ENCODE data around the gene NFKBIL1. TPM values are rescaled to one million over a fixed set of nuclear protein-coding genes. Genes with fewer than 3 reads are reported as not detected.

Gene NFKBIL1
- polyA plus RNA-seq, 2 of the 4 experiments (the other 2 are of a cell fraction): 5.2 to 9.0 TPM

DNA sequence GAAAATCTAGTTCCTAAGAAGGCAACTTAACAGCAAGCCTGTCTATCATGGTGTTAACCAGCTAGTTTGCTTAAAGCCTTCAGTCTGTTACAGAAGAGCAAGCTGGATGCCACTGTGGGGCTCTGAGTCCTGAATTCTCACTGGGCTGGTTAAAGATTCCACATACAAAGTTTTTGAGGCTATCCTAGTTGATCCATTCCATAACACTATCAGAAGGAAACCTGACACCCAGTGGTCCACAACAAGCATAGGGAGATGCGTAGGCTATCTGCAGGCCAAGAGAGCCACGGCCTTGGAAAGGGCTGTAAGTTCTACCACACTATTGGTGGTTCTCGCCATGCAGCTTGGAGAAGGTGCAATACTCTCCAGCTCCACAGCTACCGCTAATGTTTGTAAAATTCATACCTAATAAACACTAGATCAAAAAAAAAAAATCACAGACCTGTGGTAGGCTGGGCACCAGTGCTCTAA, 19.1 kb upstream of the NFKBIL1 start:
- ChIA-PET CTCF (interaction anchor here (0.6 to 1.7 kb wide), 4 partner anchors 11 to 35 kb away, joined by 3 to 7 read pairs (median 4); no protein-coding TSS in a partner anchor), POLR2A (interaction anchor here (0.7 kb wide), 1 partner anchor 1730 kb away, joined by 13 read pairs; no protein-coding TSS in a partner anchor)
- TF ChIP-seq FOSB (CRISPR knock-in tag; IDR thresholded peaks at IDR 0.05): no peak
- TF ChIP-seq, protein P1, sequence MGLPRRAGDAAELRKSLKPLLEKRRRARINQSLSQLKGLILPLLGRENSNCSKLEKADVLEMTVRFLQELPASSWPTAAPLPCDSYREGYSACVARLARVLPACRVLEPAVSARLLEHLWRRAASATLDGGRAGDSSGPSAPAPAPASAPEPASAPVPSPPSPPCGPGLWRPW (IDR thresholded peaks at IDR 0.05): no peak
- no peak for TF ChIP-seq TFCP2L1 (CRISPR knock-in tag; IDR thresholded peaks at IDR 0.05)
- TF ChIP-seq, protein P2, sequence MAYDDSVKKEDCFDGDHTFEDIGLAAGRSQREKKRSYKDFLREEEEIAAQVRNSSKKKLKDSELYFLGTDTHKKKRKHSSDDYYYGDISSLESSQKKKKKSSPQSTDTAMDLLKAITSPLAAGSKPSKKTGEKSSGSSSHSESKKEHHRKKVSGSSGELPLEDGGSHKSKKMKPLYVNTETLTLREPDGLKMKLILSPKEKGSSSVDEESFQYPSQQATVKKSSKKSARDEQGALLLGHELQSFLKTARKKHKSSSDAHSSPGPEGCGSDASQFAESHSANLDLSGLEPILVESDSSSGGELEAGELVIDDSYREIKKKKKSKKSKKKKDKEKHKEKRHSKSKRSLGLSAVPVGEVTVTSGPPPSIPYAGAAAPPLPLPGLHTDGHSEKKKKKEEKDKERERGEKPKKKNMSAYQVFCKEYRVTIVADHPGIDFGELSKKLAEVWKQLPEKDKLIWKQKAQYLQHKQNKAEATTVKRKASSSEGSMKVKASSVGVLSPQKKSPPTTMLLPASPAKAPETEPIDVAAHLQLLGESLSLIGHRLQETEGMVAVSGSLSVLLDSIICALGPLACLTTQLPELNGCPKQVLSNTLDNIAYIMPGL (CRISPR knock-in tag; IDR thresholded peaks at IDR 0.05; ENCODE audit: borderline replicate concordance): no peak
- TF ChIP-seq RAD21 (conservative IDR thresholded peaks at IDR 0.05 in 1 of 2, IDR thresholded peaks at IDR 0.05 in 1 of 2): no peak
- TF ChIP-seq FOXS1 (CRISPR knock-in tag; IDR thresholded peaks at IDR 0.05): no peak
- no peak for TF ChIP-seq NPAS2 (CRISPR knock-in tag; IDR thresholded peaks at IDR 0.05; ENCODE audit: borderline replicate concordance)
- TF ChIP-seq, protein P3, sequence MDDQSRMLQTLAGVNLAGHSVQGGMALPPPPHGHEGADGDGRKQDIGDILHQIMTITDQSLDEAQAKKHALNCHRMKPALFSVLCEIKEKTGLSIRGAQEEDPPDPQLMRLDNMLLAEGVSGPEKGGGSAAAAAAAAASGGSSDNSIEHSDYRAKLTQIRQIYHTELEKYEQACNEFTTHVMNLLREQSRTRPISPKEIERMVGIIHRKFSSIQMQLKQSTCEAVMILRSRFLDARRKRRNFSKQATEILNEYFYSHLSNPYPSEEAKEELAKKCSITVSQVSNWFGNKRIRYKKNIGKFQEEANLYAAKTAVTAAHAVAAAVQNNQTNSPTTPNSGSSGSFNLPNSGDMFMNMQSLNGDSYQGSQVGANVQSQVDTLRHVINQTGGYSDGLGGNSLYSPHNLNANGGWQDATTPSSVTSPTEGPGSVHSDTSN (IDR thresholded peaks at IDR 0.05): no peak
- no peak for TF ChIP-seq EP300 (IDR thresholded peaks at IDR 0.05)
- TF ChIP-seq CBX8 (IDR thresholded peaks at IDR 0.05): no peak
- no peak for TF ChIP-seq HOXB13 (CRISPR knock-in tag; IDR thresholded peaks at IDR 0.05; ENCODE audit: low read depth)
- TF ChIP-seq RFX5 (IDR thresholded peaks at IDR 0.05): no peak
- TF ChIP-seq EHMT2 (IDR thresholded peaks at IDR 0.05; ENCODE audit: low read depth): no peak
- TF ChIP-seq JUN (IDR thresholded peaks at IDR 0.05): no peak
- TF ChIP-seq MYC (IDR thresholded peaks at IDR 0.05; ENCODE audit: borderline replicate concordance, low read length): no peak
- TF ChIP-seq NFE2L2 (conservative IDR thresholded peaks at IDR 0.05; ENCODE audit: low read length): no peak
- TF ChIP-seq, protein P4, sequence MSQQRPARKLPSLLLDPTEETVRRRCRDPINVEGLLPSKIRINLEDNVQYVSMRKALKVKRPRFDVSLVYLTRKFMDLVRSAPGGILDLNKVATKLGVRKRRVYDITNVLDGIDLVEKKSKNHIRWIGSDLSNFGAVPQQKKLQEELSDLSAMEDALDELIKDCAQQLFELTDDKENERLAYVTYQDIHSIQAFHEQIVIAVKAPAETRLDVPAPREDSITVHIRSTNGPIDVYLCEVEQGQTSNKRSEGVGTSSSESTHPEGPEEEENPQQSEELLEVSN (IDR thresholded peaks at IDR 0.05; ENCODE audit: borderline replicate concordance, low read depth): no peak
- TF ChIP-seq MAFK (IDR thresholded peaks at IDR 0.05; ENCODE audit: partially characterized antibody): no peak
- no peak overlapping the region for H3K4me3 ChIP-seq
- ATAC-seq (peak; percentile 35 to 41), FAIRE-seq (no peak), DNase-seq (ENCODE audit: low read depth in 1 of 2, low spot score in 1 of 2) (no peak)
- no peaks in the 10 kb centered on the region for H3K4me1 ChIP-seq
- 91% methylated on average over 4 of the region's 4 CpGs for WGBS (ENCODE audit: missing lambda C conversion rate)
- H3K4me2 ChIP-seq: no peak overlapping the region
- no peaks in the 10 kb centered on the region for H3K9me3 ChIP-seq
- no peak overlapping the region for H3K27ac ChIP-seq

DNA sequence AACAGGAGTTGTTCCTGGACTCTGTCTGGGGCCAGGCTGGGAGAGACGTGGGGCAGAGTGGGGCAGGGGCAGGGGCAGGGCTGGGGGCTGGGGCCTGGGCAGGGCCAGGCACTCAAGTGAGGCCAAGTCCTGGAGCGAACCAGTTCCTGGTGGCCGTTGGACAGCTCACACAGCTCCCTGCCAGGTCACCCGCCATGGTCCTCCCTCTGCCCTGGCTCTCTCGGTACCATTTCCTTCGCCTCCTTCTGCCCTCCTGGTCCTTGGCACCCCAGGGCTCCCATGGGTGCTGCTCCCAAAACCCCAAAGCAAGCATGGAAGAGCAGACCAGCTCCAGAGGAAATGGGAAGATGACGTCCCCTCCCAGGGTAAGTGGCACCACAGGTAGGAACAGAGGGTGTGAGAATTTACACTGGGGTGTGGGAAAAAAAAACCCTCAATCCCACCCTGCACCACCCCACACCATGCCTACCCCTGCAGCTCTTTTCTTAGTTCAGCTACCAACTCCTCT, 18.5 kb upstream of the NFKBIL1 start, which contains the start of gene MCCD1:
Gene MCCD1, plus strand, starts transcription at position 142 of the 508 bp plus-strand sequence. Its CDS starts 53 bp downstream, at position 195.
- ChIA-PET POLR2A (no interaction called here), CTCF (interaction anchor here (0.6 to 1.7 kb wide), 3 partner anchors 12 to 36 kb away, joined by 3 to 7 read pairs (median 3); no protein-coding TSS in a partner anchor)
- DNase-seq (ENCODE audit: low read depth in 1 of 2, low spot score in 1 of 2): no peak
- Histone ChIP-seq H3K4me3 (no peak within 1 kb of the TSS), H3K27ac (no peak within 1 kb of the TSS), H3K4me1 (no peaks in the 10 kb centered on the region), H3K9me3 (no peaks in the 10 kb centered on the region), H3K4me2 (no peak within 1 kb of the TSS)
- WGBS (ENCODE audit: missing lambda C conversion rate): 90% methylated on average over 6 of the region's 7 CpGs
- FAIRE-seq: no peak
- no peak for TF ChIP-seq JUN (IDR thresholded peaks at IDR 0.05)
- TF ChIP-seq TFCP2L1 (CRISPR knock-in tag; IDR thresholded peaks at IDR 0.05): peak; percentile 64; the same call in 1 of the 2 replicates
- no peak for TF ChIP-seq BHLHE40 (IDR thresholded peaks at IDR 0.05; ENCODE audit: low read depth, low read length)
- no peak for TF ChIP-seq RFX5 (IDR thresholded peaks at IDR 0.05)
- peak; percentile 50 to 52 for ATAC-seq
